IPS DF 6.9 (cell line): Measurements from ENCODE around the gene ETV6.

Source experiments
- DNase-seq: peaks from one replicate; pipeline ENCODE4 v3.0.0-alpha.2; 2013; ENCODE audit warnings: low read depth, low spot score
- H3K27ac ChIP-seq: one replicate; pipeline ENCODE4 v1.5.1; 2013; ENCODE audit warnings: low read length, control low read depth
- H3K27me3 ChIP-seq: 2 replicates; pipeline ENCODE4 v1.6.1; 2013; ENCODE audit warnings: mild to moderate bottlenecking, low read length; ENCODE audit not compliant: control insufficient read depth, insufficient read depth
- H3K36me3 ChIP-seq: 2 replicates; pipeline ENCODE4 v1.6.1; 2013; ENCODE audit warnings: low read length; ENCODE audit not compliant: control insufficient read depth, insufficient read depth
- H3K4me1 ChIP-seq: 2 replicates; pipeline ENCODE4 v1.6.1; 2013; ENCODE audit warnings: low read length; ENCODE audit not compliant: control insufficient read depth, insufficient read depth
- H3K4me3 ChIP-seq: 2 replicates; pipeline ENCODE4 v1.5.1; 2013; ENCODE audit warnings: mild to moderate bottlenecking, low read length
- H3K9me3 ChIP-seq: 2 replicates; pipeline ENCODE4 v1.6.1; 2013; ENCODE audit warnings: low read length, inconsistent platforms; ENCODE audit not compliant: control insufficient read depth, insufficient read depth
- WGBS: extraction: QIAGEN DNeasy Blood & Tissue Kit; methylation state at CpG from one replicate; pipeline ENCODE4 v1.1.7; 2013; ENCODE audit warnings: mixed read lengths, missing lambda C conversion rate; ENCODE audit not compliant: insufficient read length, insufficient coverage; 5-methylcytosine and 5-hydroxymethylcytosine counted together

ETV6 gene

GRCh38 chr12:11785712-11786111, 136.2 kb downstream of the ETV6 start:
- DNase-seq: no peak
- no peak overlapping the region for H3K4me3 ChIP-seq
- no CpG with 5 or more reads among the region's 5 CpGs for WGBS
- H3K9me3 ChIP-seq: no peaks in the 10 kb centered on the region
- H3K4me1 ChIP-seq: peaks cover 2% of the 10 kb centered on the region; the same call in 1 of the 2 replicates
- H3K27ac ChIP-seq: no peak overlapping the region
- no peaks in the 10 kb centered on the region for H3K36me3 ChIP-seq
- no peaks in the 10 kb centered on the region for H3K27me3 ChIP-seq

- H3K27me3 ChIP-seq: no peaks in the 10 kb centered on the region
- H3K4me3 ChIP-seq: no peak overlapping the region
- DNase-seq: no peak
- H3K27ac ChIP-seq: no peak overlapping the region
- WGBS: no CpG with 5 or more reads among the region's 5 CpGs
- no peaks in the 10 kb centered on the region for H3K36me3 ChIP-seq
- peaks cover 2% of the 10 kb centered on the region; the same call in 1 of the 2 replicates for H3K4me1 ChIP-seq
- no peaks in the 10 kb centered on the region for H3K9me3 ChIP-seq
Measured at GRCh38 chr12:11786638-11787365, 137.3 kb downstream of the ETV6 start.

GRCh38 chr12:11787437-11787836, 138.0 kb downstream of the ETV6 start:
- Histone ChIP-seq H3K9me3 (no peaks in the 10 kb centered on the region), H3K36me3 (no peaks in the 10 kb centered on the region), H3K4me1 (peaks cover 2% of the 10 kb centered on the region; the same call in 1 of the 2 replicates), H3K4me3 (no peak overlapping the region), H3K27ac (no peak overlapping the region), H3K27me3 (no peaks in the 10 kb centered on the region)
- WGBS: 100% methylated on average over 1 of the region's 1 CpG
- no peak for DNase-seq

GRCh38 chr12:11787933-11788849, 138.7 kb downstream of the ETV6 start:
- no peak for DNase-seq
- no peak overlapping the region for H3K27ac ChIP-seq
- no CpG with 5 or more reads among the region's 6 CpGs for WGBS
- no peaks in the 10 kb centered on the region for H3K9me3 ChIP-seq
- H3K36me3 ChIP-seq: no peaks in the 10 kb centered on the region
- peaks cover 2% of the 10 kb centered on the region; the same call in 1 of the 2 replicates for H3K4me1 ChIP-seq
- H3K4me3 ChIP-seq: no peak overlapping the region
- no peaks in the 10 kb centered on the region for H3K27me3 ChIP-seq

- no CpG with 5 or more reads among the region's 14 CpGs for WGBS
- Histone ChIP-seq H3K36me3 (no peaks in the 10 kb centered on the region), H3K9me3 (no peaks in the 10 kb centered on the region), H3K27me3 (no peaks in the 10 kb centered on the region), H3K4me1 (peaks cover 7% of the 10 kb centered on the region; the same call in 1 of the 2 replicates), H3K27ac (no peak overlapping the region), H3K4me3 (no peak overlapping the region)
- DNase-seq: no peak
Measured at GRCh38 chr12:11793921-11794710, 144.6 kb downstream of the ETV6 start.

GRCh38 chr12:11794751-11795150, 145.3 kb downstream of the ETV6 start:
- no peaks in the 10 kb centered on the region for H3K27me3 ChIP-seq
- H3K36me3 ChIP-seq: no peaks in the 10 kb centered on the region
- no peak overlapping the region for H3K4me3 ChIP-seq
- no peak for DNase-seq
- no CpG with 5 or more reads among the region's 4 CpGs for WGBS
- no peak overlapping the region for H3K27ac ChIP-seq
- peaks cover 5% of the 10 kb centered on the region; the same call in 1 of the 2 replicates for H3K4me1 ChIP-seq
- H3K9me3 ChIP-seq: no peaks in the 10 kb centered on the region

GRCh38 chr12:11795192-11795912, 145.9 kb downstream of the ETV6 start:
- H3K27ac ChIP-seq: no peak overlapping the region
- no peak overlapping the region for H3K4me3 ChIP-seq
- WGBS: no CpG with 5 or more reads among the region's 8 CpGs
- H3K36me3 ChIP-seq: no peaks in the 10 kb centered on the region
- H3K4me1 ChIP-seq: peaks cover 5% of the 10 kb centered on the region; the same call in 1 of the 2 replicates
- no peaks in the 10 kb centered on the region for H3K27me3 ChIP-seq
- no peak for DNase-seq
- no peaks in the 10 kb centered on the region for H3K9me3 ChIP-seq

- Histone ChIP-seq H3K27me3 (no peaks in the 10 kb centered on the region), H3K4me1 (peaks cover 5% of the 10 kb centered on the region; the same call in 1 of the 2 replicates), H3K27ac (no peak overlapping the region), H3K4me3 (no peak overlapping the region), H3K36me3 (no peaks in the 10 kb centered on the region), H3K9me3 (no peaks in the 10 kb centered on the region)
- WGBS: no CpG with 5 or more reads among the region's 6 CpGs
- DNase-seq: no peak
Measured at GRCh38 chr12:11795913-11796459, 146.5 kb downstream of the ETV6 start.

GRCh38 chr12:11797317-11797913, 147.9 kb downstream of the ETV6 start:
- no peaks in the 10 kb centered on the region for H3K36me3 ChIP-seq
- H3K4me3 ChIP-seq: no peak overlapping the region
- peaks cover 5% of the 10 kb centered on the region; the same call in 1 of the 2 replicates for H3K4me1 ChIP-seq
- DNase-seq: no peak
- WGBS: 100% methylated on average over 1 of the region's 5 CpGs
- H3K27ac ChIP-seq: no peak overlapping the region
- H3K27me3 ChIP-seq: no peaks in the 10 kb centered on the region
- no peaks in the 10 kb centered on the region for H3K9me3 ChIP-seq
